HEK293T (cell line): ENCODE data around the gene PTPRE.

Source experiments
- FOXK2 ChIP-seq: fragments of 450-650 bp; IDR thresholded peaks from 2 replicates; pipeline ENCODE4 v1.6.1; 2016; ENCODE audit warnings: mild to moderate bottlenecking
- FOXM1 ChIP-seq: fragments of 450-650 bp; IDR thresholded peaks from 2 replicates; pipeline ENCODE4 v1.6.1; 2017; ENCODE audit warnings: mild to moderate bottlenecking, borderline replicate concordance
- HDGF ChIP-seq: fragments of 450-650 bp; IDR thresholded peaks from 2 replicates; pipeline ENCODE4 v1.6.1; 2017; ENCODE audit warnings: antibody characterized with exemption, borderline replicate concordance
- LEF1 ChIP-seq: fragments of 450-650 bp; IDR thresholded peaks from 2 replicates; pipeline ENCODE4 v1.6.1; 2017; ENCODE audit warnings: mild to moderate bottlenecking, borderline replicate concordance
- NFRKB ChIP-seq: fragments of 450-650 bp; IDR thresholded peaks from 2 replicates; pipeline ENCODE4 v1.6.1; 2016; ENCODE audit warnings: mild to moderate bottlenecking, moderate library complexity
- SP1 ChIP-seq: fragments of 450-650 bp; IDR thresholded peaks from 2 replicates; pipeline ENCODE4 v1.6.1; 2017
- SUZ12 ChIP-seq: fragments of 450-650 bp; IDR thresholded peaks from 2 replicates; pipeline ENCODE4 v1.6.1; 2016; ENCODE audit warnings: mild to moderate bottlenecking

DNA sequence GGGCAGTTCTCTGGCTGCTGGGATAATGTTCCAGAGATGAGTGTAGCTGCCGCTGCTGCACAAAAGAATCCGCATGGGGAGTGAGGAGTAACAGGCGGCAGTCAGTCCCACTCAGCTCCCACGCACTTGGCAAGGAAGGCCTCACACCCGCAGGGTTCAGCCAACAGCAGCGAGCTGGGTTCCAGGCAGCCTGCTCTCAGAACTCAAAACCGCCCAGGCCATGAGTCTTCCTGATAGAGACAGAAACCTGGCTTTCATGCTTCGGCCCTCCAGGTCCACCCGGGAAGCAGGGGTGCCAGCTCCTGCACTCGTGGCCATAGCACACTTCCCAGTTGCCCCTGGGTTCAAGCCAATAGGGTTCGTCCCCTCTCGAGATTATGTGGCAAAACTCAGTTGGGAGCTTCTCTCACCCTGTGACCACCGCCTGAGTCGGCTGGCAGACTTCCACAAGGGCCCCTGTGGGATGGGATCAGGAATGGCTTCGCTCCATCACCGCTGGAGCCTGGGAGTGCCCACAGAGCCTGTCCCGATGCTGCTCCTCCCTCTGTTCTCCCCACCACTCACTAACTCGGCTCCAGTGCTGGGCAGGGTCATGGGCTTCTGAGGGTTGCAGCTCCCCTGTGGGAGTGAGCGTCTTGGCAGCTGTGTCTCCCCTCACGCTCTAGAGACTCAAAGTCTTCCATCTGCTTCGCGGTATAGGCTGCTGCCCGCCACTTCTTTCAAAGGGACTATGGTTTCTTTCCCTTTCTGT is 34.7 kb upstream of the PTPRE start:
- TF ChIP-seq SP1: no peak
- TF ChIP-seq NFRKB: no peak
- no peak for TF ChIP-seq SUZ12
- TF ChIP-seq FOXK2: no peak
- no peak for TF ChIP-seq LEF1
- TF ChIP-seq HDGF: no peak
- no peak for TF ChIP-seq FOXM1
